Spleen (tissue), 13 donors: ENCODE measurements around the gene SMYD1. TPM values are rescaled to one million over a fixed set of nuclear protein-coding genes. Genes with fewer than 3 reads are reported as not detected.
"Not testable (repeated sequence)": the region's sequence is repeated elsewhere in the genome, so short reads cannot be mapped to it uniquely, and the experiment has no call there.

Experiments
- DNase-seq: peaks from one replicate; pipeline ENCODE4 v3.0.0-alpha.2; 2020
- H3K27ac ChIP-seq, 8 donors: fragments of 200-600 bp; sonication (generic) in 7 of 8; 1 replicate in 4 of 8; 2 replicates in 4 of 8; pipeline versions ENCODE4 v1.5.0 to v1.8.0; 2016 to 2021; ENCODE audit warnings: inconsistent platforms in 4 of 8, mild to moderate bottlenecking in 4 of 8, moderate library complexity in 1 of 8
- H3K27me3 ChIP-seq, 7 donors: fragments of 200-600 bp; sonication (generic) in 6 of 7; replicated peaks in 1 of 7; 1 replicate in 4 of 7; 2 replicates in 3 of 7; pipeline versions ENCODE4 v1.5.0 to v1.8.0; 2016 to 2021; ENCODE audit warnings: inconsistent platforms in 3 of 7, mild to moderate bottlenecking in 1 of 7
- H3K36me3 ChIP-seq, 6 donors: fragments of 200-600 bp; sonication (generic) in 5 of 6; 1 replicate in 4 of 6; 2 replicates in 2 of 6; pipeline versions ENCODE4 v1.5.0 to v1.8.0; 2016 to 2021; ENCODE audit warnings: inconsistent platforms in 2 of 6
- H3K4me1 ChIP-seq, 6 donors: fragments of 200-600 bp; sonication (generic) in 5 of 6; 1 replicate in 3 of 6; 2 replicates in 3 of 6; pipeline versions ENCODE4 v1.5.0 to v1.8.0; 2016 to 2021; ENCODE audit warnings: inconsistent platforms in 3 of 6
- H3K4me3 ChIP-seq, 8 donors: fragments of 200-600 bp; sonication (generic) in 7 of 8; 1 replicate in 4 of 8; 2 replicates in 4 of 8; pipeline versions ENCODE4 v1.5.0 to v1.8.0; 2016 to 2021; ENCODE audit warnings: inconsistent platforms in 4 of 8, mild to moderate bottlenecking in 4 of 8, moderate library complexity in 2 of 8
- H3K9me3 ChIP-seq, 8 donors: fragments of 200-600 bp; sonication (generic) in 7 of 8; 1 replicate in 4 of 8; 2 replicates in 4 of 8; pipeline versions ENCODE4 v1.5.0 to v1.8.0; 2016 to 2021; ENCODE audit warnings: inconsistent platforms in 4 of 8
- POLR2A ChIP-seq, 3 donors: fragments of 450-650 bp; IDR thresholded peaks; one replicate each; pipeline ENCODE4 v1.5.1; 2017; ENCODE audit warnings: antibody characterized with exemption in 3 of 3, mild to moderate bottlenecking in 1 of 3
- POLR2AphosphoS5 ChIP-seq, 3 donors: sonication (generic); formaldehyde crosslinking; IDR thresholded peaks; one replicate each; pipeline ENCODE4 v1.5.1; 2017; ENCODE audit warnings: antibody characterized with exemption in 3 of 3
- WGBS, 5 donors: extraction: QIAGEN DNeasy Blood & Tissue Kit in 3 of 5; methylation state at CpG; one replicate each; pipeline versions ENCODE4 v1.1.5 to v1.1.7; 2013 to 2018; 5-methylcytosine and 5-hydroxymethylcytosine counted together
- intact Hi-C: fragments of 100-400 bp; cut with DNase I; formaldehyde crosslinking; loops from one replicate; pipeline ENCODE4 v1.15.0; 2023; ENCODE audit warnings: low total_unique reads
- long read RNA-seq, 2 donors: transcript quantifications; one replicate each; lab custom pipeline, GENCODE V29; 2026
- polyA plus RNA-seq, 3 donors: library from polyadenylated mRNA; stranded (reverse); fragments of 200-250 nt; gene quantifications; one replicate each; pipeline ENCODE4 v1.2.1, GENCODE V29; 2013
- total RNA-seq, 7 donors: library from RNA; depleted of rRNA in 3 of 7; stranded (reverse); fragments of >200 nt in 3 of 7; fragmentation: NEBNext Ultra II Directional in 4 of 7; extraction: Animal tissue kit (Norgen Biotek cat#: 25700) in 4 of 7; gene quantifications; one replicate each; pipeline versions ENCODE4 v1.1.0 to v1.2.1, GENCODE V29; 2016 to 2021
- TF ChIP-seq, protein P1 (sequence below), 11 experiments: fragments of 200-600 bp in 7 of 11; fragments of 450-650 bp in 4 of 11; sonication (generic) in 4 of 11; IDR thresholded peaks in 8 of 11; conservative IDR thresholded peaks in 3 of 11; 1 replicate in 7 of 11; 2 replicates in 4 of 11; pipeline versions ENCODE4 v1.4.0 to v1.8.0; 2016 to 2021; ENCODE audit warnings: antibody characterized with exemption in 11 of 11, inconsistent platforms in 4 of 11, mild to moderate bottlenecking in 1 of 11
- donor health status: healthy with polysubstance abuse.
- donor health status: DM: no; HTN: no; CAD: no; lungs with moderate emphysema.
- donor health status: DM: no; HTN: no; CAD: no.
- donor health status: Bipolar disorder and iron deficiency.
- donor health status: healthy.
- donor health status: DM: no; HTN: no; CAD: no.
- donor health status: DM: yes; HTN: yes; CAD: no.

Gene SMYD1
- not detected for total RNA-seq
- polyA plus RNA-seq = under 1 TPM in 2 of 3 donors, not detected in 1; 0.02 to 0.07 TPM
- long read RNA-seq, donor 1 = 0 reads
- long read RNA-seq, donor 2 = 0 reads

- no peak within 1 kb of the TSS for H3K27ac ChIP-seq
- H3K27me3 ChIP-seq = peaks cover 0 to 7% (median 0%) of the 10 kb centered on the region in 7 donors
- no peak within 1 kb of the TSS for H3K4me3 ChIP-seq
- WGBS, 5 donors = 84 to 92% (median 86%) methylated on average over 8 of the region's 8 CpGs
- no peak for DNase-seq
- H3K9me3 ChIP-seq = no peaks in the 10 kb centered on the region
- TF ChIP-seq POLR2A (IDR thresholded peaks at IDR 0.05) = no peak
- TF ChIP-seq POLR2AphosphoS5 (IDR thresholded peaks at IDR 0.05) = no peak
- TF ChIP-seq, protein P1, sequence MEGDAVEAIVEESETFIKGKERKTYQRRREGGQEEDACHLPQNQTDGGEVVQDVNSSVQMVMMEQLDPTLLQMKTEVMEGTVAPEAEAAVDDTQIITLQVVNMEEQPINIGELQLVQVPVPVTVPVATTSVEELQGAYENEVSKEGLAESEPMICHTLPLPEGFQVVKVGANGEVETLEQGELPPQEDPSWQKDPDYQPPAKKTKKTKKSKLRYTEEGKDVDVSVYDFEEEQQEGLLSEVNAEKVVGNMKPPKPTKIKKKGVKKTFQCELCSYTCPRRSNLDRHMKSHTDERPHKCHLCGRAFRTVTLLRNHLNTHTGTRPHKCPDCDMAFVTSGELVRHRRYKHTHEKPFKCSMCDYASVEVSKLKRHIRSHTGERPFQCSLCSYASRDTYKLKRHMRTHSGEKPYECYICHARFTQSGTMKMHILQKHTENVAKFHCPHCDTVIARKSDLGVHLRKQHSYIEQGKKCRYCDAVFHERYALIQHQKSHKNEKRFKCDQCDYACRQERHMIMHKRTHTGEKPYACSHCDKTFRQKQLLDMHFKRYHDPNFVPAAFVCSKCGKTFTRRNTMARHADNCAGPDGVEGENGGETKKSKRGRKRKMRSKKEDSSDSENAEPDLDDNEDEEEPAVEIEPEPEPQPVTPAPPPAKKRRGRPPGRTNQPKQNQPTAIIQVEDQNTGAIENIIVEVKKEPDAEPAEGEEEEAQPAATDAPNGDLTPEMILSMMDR (IDR thresholded peaks at IDR 0.05 in 8 of 11, conservative IDR thresholded peaks at IDR 0.05 in 3 of 11) = no peak
- no peaks in the 10 kb centered on the region for H3K4me1 ChIP-seq
- intact Hi-C loops = no loop called here
- no peaks in the 10 kb centered on the region for H3K36me3 ChIP-seq
Observed at GRCh38 chr2:88067598-88067997, at the start of gene SMYD1. Gene SMYD1 (plus strand): TSS chr2:88067825. CDS start chr2:88067865, 40 bp downstream.

GRCh38 chr2:88018077-88018805 lies 49.4 kb upstream of the SMYD1 start:
- H3K4me3 ChIP-seq, H3K27ac ChIP-seq, H3K9me3 ChIP-seq, intact Hi-C loops, H3K36me3 ChIP-seq, H3K27me3 ChIP-seq, DNase-seq: not testable (repeated sequence)
- peaks cover 0 to 19% (median 7%) of the 10 kb centered on the region in 6 donors for H3K4me1 ChIP-seq
- WGBS, 5 donors = 90 to 94% (median 91%) methylated on average over 11 of the region's 11 CpGs

- Histone ChIP-seq H3K27ac (no peak overlapping the region), H3K36me3 (no peaks in the 10 kb centered on the region), H3K4me1 (peaks cover 0 to 19% (median 7%) of the 10 kb centered on the region in 6 donors), H3K9me3 (peaks cover 0 to 7% (median 0%) of the 10 kb centered on the region in 8 donors), H3K4me3 (no peak overlapping the region), H3K27me3 (no peaks in the 10 kb centered on the region)
- DNase-seq = no peak
- intact Hi-C loops = no loop called here
- TF ChIP-seq, protein P1 (IDR thresholded peaks at IDR 0.05 in 8 of 11, conservative IDR thresholded peaks at IDR 0.05 in 3 of 11) = no peak
- TF ChIP-seq POLR2A (IDR thresholded peaks at IDR 0.05) (no peak), POLR2AphosphoS5 (IDR thresholded peaks at IDR 0.05) (no peak)
- 93 to 97% (median 95%) methylated on average over 3 to 6 of the region's 6 CpGs for WGBS, 5 donors
Observed at GRCh38 chr2:88018909-88019308, 48.7 kb upstream of the SMYD1 start.

GRCh38 chr2:88019985-88020384 lies 47.6 kb upstream of the SMYD1 start:
- WGBS, 5 donors = 74 to 95% (median 91%) methylated on average over 3 of the region's 3 CpGs
- H3K27ac ChIP-seq = no peak overlapping the region

More at GRCh38 chr2:88019985-88020384, 47.6 kb upstream of the SMYD1 start:
- Histone ChIP-seq H3K9me3 (peaks cover 0 to 7% (median 0%) of the 10 kb centered on the region in 8 donors), H3K4me3 (no peak overlapping the region), H3K4me1 (peaks cover 0 to 19% (median 7%) of the 10 kb centered on the region in 6 donors), H3K36me3 (no peaks in the 10 kb centered on the region), H3K27me3 (no peaks in the 10 kb centered on the region)
- TF ChIP-seq POLR2AphosphoS5 (IDR thresholded peaks at IDR 0.05) (no peak), POLR2A (IDR thresholded peaks at IDR 0.05) (no peak)
- TF ChIP-seq, protein P1 (IDR thresholded peaks at IDR 0.05 in 8 of 11, conservative IDR thresholded peaks at IDR 0.05 in 3 of 11) = no peak
- DNase-seq = no peak
- intact Hi-C loops = no loop called here
